ENCODE data around the gene IGSF3. TPM values are rescaled to one million over a fixed set of nuclear protein-coding genes. Genes with fewer than 3 reads are reported as not detected.

The IGSF3 gene
- total and polyA plus RNA-seq, 2 experiments from 2014 or later, result 7.3 to 37.8 TPM

- Mint-ChIP-seq H3K27me3 (ENCODE audit: insufficient read depth, low read depth, poor library complexity) (peaks cover 3% of the 10 kb centered on the region), H3K9me3 (no peaks in the 10 kb centered on the region), H3K27ac (no peak overlapping the region), H3K36me3 (ENCODE audit: low read depth) (no peaks in the 10 kb centered on the region), H3K4me3 (no peak overlapping the region), H3K4me1 (no peaks in the 10 kb centered on the region)
- H3K4me3 ChIP-seq, result no peak overlapping the region
- H3K79me2 ChIP-seq (replicated peaks; ENCODE audit: insufficient read depth), result no peaks in the 10 kb centered on the region
- H4K20me1 ChIP-seq (replicated peaks; ENCODE audit: insufficient read depth), result no peaks in the 10 kb centered on the region
- H2AFZ ChIP-seq, result peak overlapping the region; percentile 82; the same call in 1 of the 2 replicates
- no peaks in the 10 kb centered on the region for H3K27me3 ChIP-seq (ENCODE audit: insufficient read depth)
- no peaks in the 10 kb centered on the region for H3F3A ChIP-seq (replicated peaks; ENCODE audit: low read depth)
- H3K4me2 ChIP-seq, result no peak overlapping the region
- no peaks in the 10 kb centered on the region for H3K36me3 ChIP-seq (ENCODE audit: insufficient read depth)
- ATAC-seq, result no peak
- no peak overlapping the region for H3K27ac ChIP-seq (ENCODE audit: low read depth)
- no peak for TF ChIP-seq ETS1 (IDR thresholded peaks at IDR 0.05)
- TF ChIP-seq ZNF114 (CRISPR knock-in tag; IDR thresholded peaks at IDR 0.05), result no peak
- TF ChIP-seq JUNB (IDR thresholded peaks at IDR 0.05; ENCODE audit: unreplicated experiment), result no peak
- no peak for TF ChIP-seq STAT1 (IDR thresholded peaks at IDR 0.05; ENCODE audit: unreplicated experiment)
- no peak for TF ChIP-seq POLR2AphosphoS5 (IDR thresholded peaks at IDR 0.05; ENCODE audit: low read depth)
- no peak for TF ChIP-seq REST (IDR thresholded peaks at IDR 0.05; ENCODE audit: unreplicated experiment)
- TF ChIP-seq CTCF (conservative IDR thresholded peaks at IDR 0.05; ENCODE audit: low read depth in 2 of 2), result no peak
- no peak for TF ChIP-seq EZH2phosphoT487 (IDR thresholded peaks at IDR 0.05; ENCODE audit: unreplicated experiment)
- no peak for TF ChIP-seq CREB1 (CRISPR knock-in tag; IDR thresholded peaks at IDR 0.05; ENCODE audit: low read depth)
- H3K9me2 ChIP-seq (ENCODE audit: insufficient read depth), result peaks cover 7% of the 10 kb centered on the region; the same call in 1 of the 2 replicates
- no peak for DNase-seq (ENCODE audit: low spot score)
- H3K4me1 ChIP-seq (ENCODE audit: insufficient read depth), result no peaks in the 10 kb centered on the region
These were observed 11.2 kb upstream of the IGSF3 start for GRCh38 chr1:116678732-116679090.

- DNase-seq (ENCODE audit: low spot score), result no peak
- peaks cover 5% of the 10 kb centered on the region for H3K27me3 Mint-ChIP-seq (ENCODE audit: insufficient read depth, low read depth, poor library complexity)
- H3K79me2 ChIP-seq (replicated peaks; ENCODE audit: insufficient read depth), result no peaks in the 10 kb centered on the region
- no peaks in the 10 kb centered on the region for H3K9me3 Mint-ChIP-seq
- H3K4me3 Mint-ChIP-seq, result no peak overlapping the region
- no peak overlapping the region for H3K27ac Mint-ChIP-seq
- no peaks in the 10 kb centered on the region for H3F3A ChIP-seq (replicated peaks; ENCODE audit: low read depth)
- no peak overlapping the region for H3K4me2 ChIP-seq
- no peaks in the 10 kb centered on the region for H3K4me1 ChIP-seq (ENCODE audit: insufficient read depth)
- H4K20me1 ChIP-seq (replicated peaks; ENCODE audit: insufficient read depth), result no peaks in the 10 kb centered on the region
- no peaks in the 10 kb centered on the region for H3K36me3 Mint-ChIP-seq (ENCODE audit: low read depth)
- no peak overlapping the region for H3K27ac ChIP-seq (ENCODE audit: low read depth)
- H3K9me2 ChIP-seq (ENCODE audit: insufficient read depth), result peaks cover under 1% of the 10 kb centered on the region; the same call in 1 of the 2 replicates
- no peak overlapping the region for H3K4me3 ChIP-seq
- no peak for ATAC-seq
- no peak overlapping the region for H2AFZ ChIP-seq
- H3K4me1 Mint-ChIP-seq, result peaks cover 1% of the 10 kb centered on the region; the same call in 1 of the 3 replicates
- no peaks in the 10 kb centered on the region for H3K27me3 ChIP-seq (ENCODE audit: insufficient read depth)
- no peaks in the 10 kb centered on the region for H3K36me3 ChIP-seq (ENCODE audit: insufficient read depth)
- no peak for TF ChIP-seq CTCF (conservative IDR thresholded peaks at IDR 0.05; ENCODE audit: low read depth in 2 of 2)
- TF ChIP-seq ZNF114 (CRISPR knock-in tag; IDR thresholded peaks at IDR 0.05), result no peak
These were observed 10.0 kb upstream of the IGSF3 start for GRCh38 chr1:116677474-116678062.
